GM12878 (cell line): Measurements from ENCODE around the gene FER1L5. TPM values are rescaled to one million over a fixed set of nuclear protein-coding genes. Genes with fewer than 3 reads are reported as not detected.
A peak's percentile ranks its signal among the peaks of the same experiment; 100 is the strongest.

ENCODE experiments used
- ATAC-seq: fragments of 200-7000 bp; cut with Tn5 transposase; 3 replicates; pipeline ENCODE4 v1.9.1; 2020; ENCODE audit warnings: mild to moderate bottlenecking, moderate library complexity
- BruUV-seq: library from RNA; stranded (reverse); fragments of 400-500 nt; replicated peaks from 2 replicates; lab custom pipeline; 2021; lab: Mats Ljungman, UMichigan
- CTCF ChIA-PET: fragments of 300-600 bp; sonication (Branson Sonifier 250); formaldehyde crosslinking; extraction: SDS; loops from one replicate; lab custom pipeline; 2021; ENCODE audit warnings: inconsistent platforms; lab: Yijun Ruan, JAX
- POLR2A ChIA-PET: fragments of 350-600 bp; formaldehyde crosslinking; extraction: SDS; loops from one replicate; lab custom pipeline; 2021; ENCODE audit warnings: inconsistent platforms; lab: Charles Lee
- RAD21 ChIA-PET: fragments of 300-600 bp; sonication (Branson Sonifier 250); formaldehyde crosslinking; loops from one replicate; lab custom pipeline; 2023; ENCODE audit warnings: antibody characterized with exemption; ENCODE audit not compliant: unreplicated experiment; lab: Charles Lee
- SMC1A ChIA-PET: fragments of 300-600 bp; sonication (Branson Sonifier 250); formaldehyde crosslinking; loops from one replicate; lab custom pipeline; 2023; ENCODE audit not compliant: unreplicated experiment, uncharacterized antibody; lab: Charles Lee
- DNase-seq: peaks from one replicate; pipeline ENCODE4 v3.0.0-alpha.2; 2011; ENCODE audit warnings: low read depth, low spot score
- FAIRE-seq: peaks from 3 replicates; lab custom pipeline; 2011; peaks lifted over from hg19 to GRCh38; lab: Jason Lieb, UNC
- H2AFZ ChIP-seq: 2 replicates; pipeline ENCODE4 v1.6.0; 2011; ENCODE audit warnings: low read depth, low read length, control low read depth; ENCODE audit not compliant: control insufficient read depth
- H3K27ac ChIP-seq: 2 replicates; pipeline ENCODE4 v1.5.1; 2011; ENCODE audit warnings: control low read depth; ENCODE audit not compliant: control insufficient read depth, insufficient read depth
- H3K27me3 ChIP-seq, 2 experiments: replicated peaks in 1 of 2; 2 replicates each; pipeline versions ENCODE4 v1.6.0 to v1.6.1; 2011; ENCODE audit warnings: low read length in 1 of 2; ENCODE audit not compliant: control insufficient read depth in 2 of 2, insufficient read depth in 2 of 2
- H3K36me3 ChIP-seq, 2 experiments: 2 replicates each; pipeline ENCODE4 v1.5.1; 2011; ENCODE audit warnings: low read length in 1 of 2; ENCODE audit not compliant: control insufficient read depth in 2 of 2, insufficient read depth in 2 of 2
- H3K4me1 ChIP-seq: 2 replicates; pipeline ENCODE4 v1.6.1; 2011; ENCODE audit warnings: mild to moderate bottlenecking, low read length, moderate library complexity, mixed read lengths; ENCODE audit not compliant: control insufficient read depth, insufficient read depth
- H3K4me2 ChIP-seq: 2 replicates; pipeline ENCODE4 v1.6.0; 2011; ENCODE audit warnings: control low read depth; ENCODE audit not compliant: control insufficient read depth, insufficient read depth
- H3K4me3 ChIP-seq: fragments of 200-600 bp; sonication (generic); 2 replicates; pipeline ENCODE4 v1.5.1; 2016
- H3K79me2 ChIP-seq: 2 replicates; pipeline ENCODE4 v1.6.0; 2011; ENCODE audit warnings: low read length; ENCODE audit not compliant: control insufficient read depth, insufficient read depth
- H3K9ac ChIP-seq: 2 replicates; pipeline ENCODE4 v1.8.0; 2011; ENCODE audit warnings: low read length, control low read depth, mixed read lengths; ENCODE audit not compliant: control insufficient read depth, insufficient read depth
- H3K9me3 ChIP-seq: replicated peaks from 3 replicates; pipeline ENCODE4 v1.5.1; 2011; ENCODE audit warnings: mild to moderate bottlenecking, low read length; ENCODE audit not compliant: control insufficient read depth, insufficient read depth
- H4K20me1 ChIP-seq: 2 replicates; pipeline ENCODE4 v1.6.0; 2011; ENCODE audit not compliant: control insufficient read depth, insufficient read depth
- BCLAF1 ChIP-seq: fragments of 450-650 bp; IDR thresholded peaks from 2 replicates; pipeline ENCODE4 v1.6.1; 2017; ENCODE audit warnings: antibody characterized with exemption, mild to moderate bottlenecking, moderate library complexity
- GABPA ChIP-seq: IDR thresholded peaks from 2 replicates; pipeline ENCODE4 v1.6.1; 2014; ENCODE audit warnings: antibody characterized with exemption, low read depth, mild to moderate bottlenecking, inconsistent platforms
- NR2C2 ChIP-seq: IDR thresholded peaks from 2 replicates; pipeline ENCODE4 v1.6.1; 2011; ENCODE audit warnings: borderline replicate concordance, low read depth; ENCODE audit not compliant: control insufficient read depth, insufficient read length
- PAX5 ChIP-seq: IDR thresholded peaks from 2 replicates; pipeline ENCODE4 v1.6.1; 2011; ENCODE audit warnings: low read depth, low read length, borderline replicate concordance
- POLR2A ChIP-seq: IDR thresholded peaks from 2 replicates; pipeline ENCODE4 v1.6.1; 2011; ENCODE audit warnings: low read depth, mild to moderate bottlenecking, low read length
- RAD21 ChIP-seq: IDR thresholded peaks from 2 replicates; pipeline ENCODE4 v1.6.1; 2011; ENCODE audit warnings: mild to moderate bottlenecking, low read depth, low read length, moderate library complexity; ENCODE audit not compliant: insufficient read depth
- REST ChIP-seq: IDR thresholded peaks from 2 replicates; pipeline ENCODE4 v1.6.1; 2012; ENCODE audit warnings: mild to moderate bottlenecking, low read depth, low read length
- RUNX3 ChIP-seq: IDR thresholded peaks from 2 replicates; pipeline ENCODE4 v1.6.1; 2012; ENCODE audit warnings: low read length, inconsistent platforms
- TCF12 ChIP-seq: IDR thresholded peaks from 2 replicates; pipeline ENCODE4 v1.6.1; 2011; ENCODE audit warnings: low read depth, mild to moderate bottlenecking, low read length
- ZNF207 ChIP-seq: fragments of 450-650 bp; IDR thresholded peaks from 2 replicates; pipeline ENCODE4 v1.6.1; 2014; ENCODE audit warnings: antibody characterized with exemption, mild to moderate bottlenecking, borderline replicate concordance
- WGBS: methylation state at CpG from one replicate; pipeline ENCODE4 v1.1.6; 2016; ENCODE audit warnings: low lambda C conversion rate; ENCODE audit not compliant: insufficient replicate concordance, insufficient coverage; ENCODE audit errors: missing lambda C conversion rate; 5-methylcytosine and 5-hydroxymethylcytosine counted together
- in situ Hi-C: fragments of 300-500 bp; cut with MboI; formaldehyde crosslinking; loops from 9 replicates; pipeline ENCODE4 v1.14.3; 2018; ENCODE audit warnings: mixed read lengths
- intact Hi-C: fragments of 100-400 bp; cut with micrococcal nuclease; formaldehyde crosslinking; loops from one replicate; pipeline ENCODE4 v1.14.2; 2022; ENCODE audit not compliant: unreplicated experiment
- polyA plus RNA-seq, 11 experiments: library from polyadenylated mRNA; depleted of rRNA in 4 of 11; unstranded in 6 of 11; stranded (reverse) in 5 of 11; fragments of >200 nt; fragmentation: Nextera tagmentation in 4 of 11; fragmentation: Illumina TruSeq in 1 of 11; extraction: Ambion mirVana in 4 of 11; extraction: Trizol in 1 of 11; gene quantifications; 1 replicate in 1 of 11; 2 replicates in 10 of 11; pipeline versions ENCODE4 v1.2.1 to v1.2.3, GENCODE V29; 2011 to 2016; ENCODE audit warnings: inconsistent platforms in 2 of 11, missing spikeins in 2 of 11, low read depth in 1 of 11
- total RNA-seq, 4 experiments: library from RNA; depleted of rRNA in 3 of 4; stranded (reverse); fragments of >200 nt in 3 of 4; fragmentation: Illumina TruSeq in 1 of 4; extraction: Trizol in 1 of 4; gene quantifications; 2 replicates each; pipeline versions ENCODE4 v1.2.1 to v1.2.3, GENCODE V29; 2013 to 2021

The FER1L5 gene
- total and polyA plus RNA-seq, 10 of the 15 experiments (the other 5 are each of a cell fraction or from before 2014, with no cell fraction given) = not detected

GRCh38 chr2:96618596-96619283, 23.8 kb upstream of the FER1L5 start (continued):
- no peak for TF ChIP-seq REST
- TF ChIP-seq ZNF207 = no peak
- no peak for TF ChIP-seq GABPA
- TF ChIP-seq PAX5 = no peak
- TF ChIP-seq RUNX3 = no peak
- TF ChIP-seq, all 136 proteins: peak for 0

GRCh38 chr2:96622544-96622943, 20.0 kb upstream of the FER1L5 start:
- TF ChIP-seq RAD21 (no peak), BCLAF1 (no peak), NR2C2 (no peak), TCF12 (no peak), POLR2A (peak; percentile 32; the same call in 1 of the 2 replicates)
- H3K9ac ChIP-seq = no peak overlapping the region
- RAD21 ChIA-PET = no interaction called here
- BruUV-seq = no TSS peak
- CTCF ChIA-PET = no interaction called here
- H3K27ac ChIP-seq = no peak overlapping the region
- intact Hi-C loops = no loop called here
- H3K27me3 ChIP-seq = no peaks in the 10 kb centered on the region
- H3K4me2 ChIP-seq = no peak overlapping the region
- in situ Hi-C loops = no loop called here
- peaks cover 5 to 13% of the 10 kb centered on the region in 2 experiments; a peak in 3 of 4 replicates for H3K36me3 ChIP-seq
- POLR2A ChIA-PET = no interaction called here
- FAIRE-seq = no peak
- no peak for DNase-seq
- H3K9me3 ChIP-seq = no peaks in the 10 kb centered on the region
- H3K4me3 ChIP-seq = no peak overlapping the region
- no peaks in the 10 kb centered on the region for H3K4me1 ChIP-seq
- 100% methylated on average over 3 of the region's 3 CpGs for WGBS
- H2AFZ ChIP-seq = no peak overlapping the region
- no peaks in the 10 kb centered on the region for H4K20me1 ChIP-seq
- SMC1A ChIA-PET = no interaction called here
- no peaks in the 10 kb centered on the region for H3K79me2 ChIP-seq
- no peak for ATAC-seq
